ENCODE data around the gene GFPT1.

- TF ChIP-seq CTCF (IDR thresholded peaks at IDR 0.05) (no peak), POLR2A (IDR thresholded peaks at IDR 0.05) (no peak)
Measured at GRCh38 chr2:69300650-69301049, 86.4 kb downstream of the GFPT1 start.

Data from uterus (tissue), 2 donors.